ENCODE data around the gene CCDC171.

GRCh38 chr9:15693701-15694100, 140.9 kb downstream of the CCDC171 start:
- TF ChIP-seq CTCF (IDR thresholded peaks at IDR 0.05; ENCODE audit: insufficient read depth, low read length): no peak
- TF ChIP-seq, protein P1, sequence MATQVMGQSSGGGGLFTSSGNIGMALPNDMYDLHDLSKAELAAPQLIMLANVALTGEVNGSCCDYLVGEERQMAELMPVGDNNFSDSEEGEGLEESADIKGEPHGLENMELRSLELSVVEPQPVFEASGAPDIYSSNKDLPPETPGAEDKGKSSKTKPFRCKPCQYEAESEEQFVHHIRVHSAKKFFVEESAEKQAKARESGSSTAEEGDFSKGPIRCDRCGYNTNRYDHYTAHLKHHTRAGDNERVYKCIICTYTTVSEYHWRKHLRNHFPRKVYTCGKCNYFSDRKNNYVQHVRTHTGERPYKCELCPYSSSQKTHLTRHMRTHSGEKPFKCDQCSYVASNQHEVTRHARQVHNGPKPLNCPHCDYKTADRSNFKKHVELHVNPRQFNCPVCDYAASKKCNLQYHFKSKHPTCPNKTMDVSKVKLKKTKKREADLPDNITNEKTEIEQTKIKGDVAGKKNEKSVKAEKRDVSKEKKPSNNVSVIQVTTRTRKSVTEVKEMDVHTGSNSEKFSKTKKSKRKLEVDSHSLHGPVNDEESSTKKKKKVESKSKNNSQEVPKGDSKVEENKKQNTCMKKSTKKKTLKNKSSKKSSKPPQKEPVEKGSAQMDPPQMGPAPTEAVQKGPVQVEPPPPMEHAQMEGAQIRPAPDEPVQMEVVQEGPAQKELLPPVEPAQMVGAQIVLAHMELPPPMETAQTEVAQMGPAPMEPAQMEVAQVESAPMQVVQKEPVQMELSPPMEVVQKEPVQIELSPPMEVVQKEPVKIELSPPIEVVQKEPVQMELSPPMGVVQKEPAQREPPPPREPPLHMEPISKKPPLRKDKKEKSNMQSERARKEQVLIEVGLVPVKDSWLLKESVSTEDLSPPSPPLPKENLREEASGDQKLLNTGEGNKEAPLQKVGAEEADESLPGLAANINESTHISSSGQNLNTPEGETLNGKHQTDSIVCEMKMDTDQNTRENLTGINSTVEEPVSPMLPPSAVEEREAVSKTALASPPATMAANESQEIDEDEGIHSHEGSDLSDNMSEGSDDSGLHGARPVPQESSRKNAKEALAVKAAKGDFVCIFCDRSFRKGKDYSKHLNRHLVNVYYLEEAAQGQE (IDR thresholded peaks at IDR 0.05; ENCODE audit: insufficient replicate concordance, low read depth): no peak

Data from HL-60 (cell line).